HG03103 (cell line): ENCODE results near the gene ZCCHC24.
"Not testable (repeated sequence)": the region's sequence is repeated elsewhere in the genome, so short reads cannot be mapped to it uniquely, and the experiment has no call there.

Source experiments
- ATAC-seq: cut with Tn5 transposase; IDR thresholded peaks from one replicate; pipeline ENCODE4 v1.9.1; 2021; ENCODE audit warnings: low read depth; ENCODE audit not compliant: unreplicated experiment

ZCCHC24 gene

GRCh38 chr10:79335470-79336235 is 109.8 kb downstream of the ZCCHC24 start:
- ATAC-seq = no peak

- ATAC-seq = no peak
Observed at GRCh38 chr10:79335094-79335469, 110.3 kb downstream of the ZCCHC24 start.

- ATAC-seq = no peak
Observed at GRCh38 chr10:79334573-79334972, 110.9 kb downstream of the ZCCHC24 start.

GRCh38 chr10:79333513-79333912 is 111.9 kb downstream of the ZCCHC24 start:
- ATAC-seq = no peak

- ATAC-seq = not testable (repeated sequence)
Observed at GRCh38 chr10:79332610-79333315, 112.7 kb downstream of the ZCCHC24 start.
